Ishikawa (cell line): ENCODE data around the gene IL12RB2.

ENCODE experiments used
- CEBPB ChIP-seq: IDR thresholded peaks from 2 replicates; pipeline ENCODE4 v1.6.1; 2012
- CREB1 ChIP-seq: IDR thresholded peaks from 2 replicates; pipeline ENCODE4 v1.6.1; 2012; ENCODE audit warnings: low read depth
- EGR1 ChIP-seq: IDR thresholded peaks from 2 replicates; pipeline ENCODE4 v1.6.1; 2012
- EP300 ChIP-seq: IDR thresholded peaks from 2 replicates; pipeline ENCODE4 v1.6.1; 2012; ENCODE audit warnings: borderline replicate concordance
- FOXM1 ChIP-seq: IDR thresholded peaks from 2 replicates; pipeline ENCODE4 v1.6.1; 2012; ENCODE audit warnings: low read depth, borderline replicate concordance
- MAX ChIP-seq: IDR thresholded peaks from 2 replicates; pipeline ENCODE4 v1.6.1; 2012
- NFIC ChIP-seq: IDR thresholded peaks from 2 replicates; pipeline ENCODE4 v1.6.1; 2012
- RAD21 ChIP-seq: IDR thresholded peaks from 2 replicates; pipeline ENCODE4 v1.6.1; 2012; ENCODE audit warnings: low read depth
- TAF1 ChIP-seq: IDR thresholded peaks from 2 replicates; pipeline ENCODE4 v1.6.1; 2012; ENCODE audit warnings: low read depth, mild to moderate bottlenecking
- TCF12 ChIP-seq: IDR thresholded peaks from 2 replicates; pipeline ENCODE4 v1.6.1; 2012; ENCODE audit warnings: low read depth
- TEAD4 ChIP-seq: IDR thresholded peaks from 2 replicates; pipeline ENCODE4 v1.6.1; 2012
- USF1 ChIP-seq: IDR thresholded peaks from 2 replicates; pipeline ENCODE4 v1.6.1; 2012
- YY1 ChIP-seq: IDR thresholded peaks from 2 replicates; pipeline ENCODE4 v1.6.1; 2012; ENCODE audit warnings: low read depth
- ZBTB7A ChIP-seq: IDR thresholded peaks from 2 replicates; pipeline ENCODE4 v1.6.1; 2012; ENCODE audit warnings: low read depth
- TF ChIP-seq, protein P1 (sequence below): IDR thresholded peaks from 2 replicates; pipeline ENCODE4 v1.6.1; 2012; ENCODE audit warnings: low read depth, mild to moderate bottlenecking

Gene IL12RB2

DNA sequence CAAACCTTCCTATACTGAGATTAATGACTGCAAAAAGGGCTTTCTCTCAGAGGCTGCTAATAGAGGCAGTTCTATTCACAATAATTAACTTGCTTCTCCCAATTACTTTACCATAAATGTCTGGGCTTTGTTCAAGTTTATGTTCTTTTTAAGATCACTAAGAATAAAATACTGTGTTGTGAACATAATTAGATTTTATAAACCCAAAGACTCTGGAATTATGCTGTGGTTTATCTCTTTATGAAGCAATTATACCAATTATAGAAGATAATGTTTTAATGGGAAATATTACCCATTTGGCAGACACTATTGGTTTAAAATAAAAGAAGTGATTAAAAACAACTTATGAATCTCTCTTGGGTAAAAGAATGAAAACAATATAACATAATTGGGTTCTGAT is 43.5 kb upstream of the IL12RB2 start:
- TF ChIP-seq FOXM1 (no peak), EP300 (no peak), MAX (no peak), YY1 (no peak), NFIC (no peak), CREB1 (no peak), RAD21 (no peak), USF1 (no peak), TEAD4 (no peak)
- TF ChIP-seq, protein P1, sequence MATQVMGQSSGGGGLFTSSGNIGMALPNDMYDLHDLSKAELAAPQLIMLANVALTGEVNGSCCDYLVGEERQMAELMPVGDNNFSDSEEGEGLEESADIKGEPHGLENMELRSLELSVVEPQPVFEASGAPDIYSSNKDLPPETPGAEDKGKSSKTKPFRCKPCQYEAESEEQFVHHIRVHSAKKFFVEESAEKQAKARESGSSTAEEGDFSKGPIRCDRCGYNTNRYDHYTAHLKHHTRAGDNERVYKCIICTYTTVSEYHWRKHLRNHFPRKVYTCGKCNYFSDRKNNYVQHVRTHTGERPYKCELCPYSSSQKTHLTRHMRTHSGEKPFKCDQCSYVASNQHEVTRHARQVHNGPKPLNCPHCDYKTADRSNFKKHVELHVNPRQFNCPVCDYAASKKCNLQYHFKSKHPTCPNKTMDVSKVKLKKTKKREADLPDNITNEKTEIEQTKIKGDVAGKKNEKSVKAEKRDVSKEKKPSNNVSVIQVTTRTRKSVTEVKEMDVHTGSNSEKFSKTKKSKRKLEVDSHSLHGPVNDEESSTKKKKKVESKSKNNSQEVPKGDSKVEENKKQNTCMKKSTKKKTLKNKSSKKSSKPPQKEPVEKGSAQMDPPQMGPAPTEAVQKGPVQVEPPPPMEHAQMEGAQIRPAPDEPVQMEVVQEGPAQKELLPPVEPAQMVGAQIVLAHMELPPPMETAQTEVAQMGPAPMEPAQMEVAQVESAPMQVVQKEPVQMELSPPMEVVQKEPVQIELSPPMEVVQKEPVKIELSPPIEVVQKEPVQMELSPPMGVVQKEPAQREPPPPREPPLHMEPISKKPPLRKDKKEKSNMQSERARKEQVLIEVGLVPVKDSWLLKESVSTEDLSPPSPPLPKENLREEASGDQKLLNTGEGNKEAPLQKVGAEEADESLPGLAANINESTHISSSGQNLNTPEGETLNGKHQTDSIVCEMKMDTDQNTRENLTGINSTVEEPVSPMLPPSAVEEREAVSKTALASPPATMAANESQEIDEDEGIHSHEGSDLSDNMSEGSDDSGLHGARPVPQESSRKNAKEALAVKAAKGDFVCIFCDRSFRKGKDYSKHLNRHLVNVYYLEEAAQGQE: no peak

DNA sequence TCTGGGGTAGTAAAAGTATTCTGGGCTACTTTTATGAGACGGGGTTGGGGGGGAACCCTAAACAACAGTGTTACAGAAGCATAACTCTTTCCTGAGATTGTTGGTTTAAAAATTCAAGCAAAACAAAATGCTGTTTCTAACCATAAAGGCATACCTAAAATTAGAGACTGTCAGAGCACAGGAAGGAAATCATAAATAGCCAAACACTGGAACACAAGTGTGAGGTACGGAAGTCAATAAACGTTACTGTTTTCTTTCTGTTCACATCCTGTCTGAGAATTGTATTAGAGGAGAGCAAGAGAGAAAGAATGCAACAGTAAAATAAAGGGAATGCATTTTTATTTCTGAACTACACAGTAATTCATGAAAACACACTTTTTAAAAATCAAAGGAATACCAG is 42.8 kb upstream of the IL12RB2 start:
- TF ChIP-seq EP300 (no peak), MAX (no peak), TEAD4 (no peak), ZBTB7A (no peak), NFIC (no peak), USF1 (no peak), FOXM1 (no peak), CREB1 (no peak), TCF12 (no peak), YY1 (no peak), RAD21 (no peak), EGR1 (no peak)

GRCh38 chr1:67269061-67269460 is 38.6 kb upstream of the IL12RB2 start:
- TF ChIP-seq FOXM1 (no peak), MAX (no peak), NFIC (no peak), YY1 (no peak), TAF1 (no peak), TCF12 (no peak), ZBTB7A (no peak), CEBPB (no peak), EGR1 (no peak), USF1 (no peak), RAD21 (no peak), CREB1 (no peak)
- TF ChIP-seq, protein P1: no peak

DNA sequence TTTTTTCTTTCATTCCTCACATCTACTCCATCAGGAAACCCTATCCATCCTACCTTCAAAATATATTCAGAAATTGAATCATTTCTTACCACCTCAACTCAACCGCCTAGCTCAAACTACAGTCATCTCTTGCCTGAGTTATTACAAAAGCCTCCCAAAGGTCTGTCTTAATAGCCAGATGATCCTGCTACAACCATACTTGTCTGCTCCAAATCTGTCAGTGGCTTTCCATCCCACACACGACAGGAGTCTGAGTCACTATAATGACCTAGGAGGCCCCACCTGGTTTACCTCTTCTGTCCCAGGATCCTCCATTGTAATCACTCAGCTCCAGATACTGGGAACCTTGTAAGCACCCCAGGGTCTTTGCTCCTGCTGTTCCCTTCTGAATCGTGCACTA is 37.1 kb upstream of the IL12RB2 start:
- TF ChIP-seq TCF12 (no peak), USF1 (no peak), EGR1 (no peak), CREB1 (no peak), RAD21 (no peak), MAX (no peak), EP300 (no peak), FOXM1 (no peak), CEBPB (no peak), TEAD4 (no peak), YY1 (no peak), NFIC (no peak), TAF1 (no peak), ZBTB7A (no peak)
- TF ChIP-seq, protein P1: no peak
